ENCODE measurements around the gene C2orf72.

GRCh38 chr2:231008131-231008530, 29.2 kb upstream of the C2orf72 start:
- TF ChIP-seq POLR2A (IDR thresholded peaks at IDR 0.05; ENCODE audit: low read depth, low read length) (no peak), POLR2AphosphoS5 (IDR thresholded peaks at IDR 0.05; ENCODE audit: low read length) (no peak), EZH2 (IDR thresholded peaks at IDR 0.05; ENCODE audit: borderline replicate concordance, control insufficient read depth, low read depth, low read length) (no peak), YBX1 (IDR thresholded peaks at IDR 0.05) (no peak), IKZF1 (conservative IDR thresholded peaks at IDR 0.05) (no peak), SREBF1 (IDR thresholded peaks at IDR 0.05; ENCODE audit: low read length) (no peak), RAD21 (IDR thresholded peaks at IDR 0.05; ENCODE audit: insufficient read depth, low read depth, low read length) (no peak), IRF4 (IDR thresholded peaks at IDR 0.05; ENCODE audit: low read depth, low read length) (no peak), ESRRA (IDR thresholded peaks at IDR 0.05; ENCODE audit: low read length) (no peak), MEF2A (IDR thresholded peaks at IDR 0.05; ENCODE audit: insufficient read depth, low read depth, low read length) (no peak)
- TF ChIP-seq, protein P1, sequence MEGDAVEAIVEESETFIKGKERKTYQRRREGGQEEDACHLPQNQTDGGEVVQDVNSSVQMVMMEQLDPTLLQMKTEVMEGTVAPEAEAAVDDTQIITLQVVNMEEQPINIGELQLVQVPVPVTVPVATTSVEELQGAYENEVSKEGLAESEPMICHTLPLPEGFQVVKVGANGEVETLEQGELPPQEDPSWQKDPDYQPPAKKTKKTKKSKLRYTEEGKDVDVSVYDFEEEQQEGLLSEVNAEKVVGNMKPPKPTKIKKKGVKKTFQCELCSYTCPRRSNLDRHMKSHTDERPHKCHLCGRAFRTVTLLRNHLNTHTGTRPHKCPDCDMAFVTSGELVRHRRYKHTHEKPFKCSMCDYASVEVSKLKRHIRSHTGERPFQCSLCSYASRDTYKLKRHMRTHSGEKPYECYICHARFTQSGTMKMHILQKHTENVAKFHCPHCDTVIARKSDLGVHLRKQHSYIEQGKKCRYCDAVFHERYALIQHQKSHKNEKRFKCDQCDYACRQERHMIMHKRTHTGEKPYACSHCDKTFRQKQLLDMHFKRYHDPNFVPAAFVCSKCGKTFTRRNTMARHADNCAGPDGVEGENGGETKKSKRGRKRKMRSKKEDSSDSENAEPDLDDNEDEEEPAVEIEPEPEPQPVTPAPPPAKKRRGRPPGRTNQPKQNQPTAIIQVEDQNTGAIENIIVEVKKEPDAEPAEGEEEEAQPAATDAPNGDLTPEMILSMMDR (IDR thresholded peaks at IDR 0.05 in 2 of 3, conservative IDR thresholded peaks at IDR 0.05 in 1 of 3; ENCODE audit: control insufficient read depth in 2 of 3, extremely low read depth in 1 of 3, insufficient read depth in 1 of 3, low read depth in 3 of 3, low read length in 3 of 3), result no peak
- TF ChIP-seq, protein P2, sequence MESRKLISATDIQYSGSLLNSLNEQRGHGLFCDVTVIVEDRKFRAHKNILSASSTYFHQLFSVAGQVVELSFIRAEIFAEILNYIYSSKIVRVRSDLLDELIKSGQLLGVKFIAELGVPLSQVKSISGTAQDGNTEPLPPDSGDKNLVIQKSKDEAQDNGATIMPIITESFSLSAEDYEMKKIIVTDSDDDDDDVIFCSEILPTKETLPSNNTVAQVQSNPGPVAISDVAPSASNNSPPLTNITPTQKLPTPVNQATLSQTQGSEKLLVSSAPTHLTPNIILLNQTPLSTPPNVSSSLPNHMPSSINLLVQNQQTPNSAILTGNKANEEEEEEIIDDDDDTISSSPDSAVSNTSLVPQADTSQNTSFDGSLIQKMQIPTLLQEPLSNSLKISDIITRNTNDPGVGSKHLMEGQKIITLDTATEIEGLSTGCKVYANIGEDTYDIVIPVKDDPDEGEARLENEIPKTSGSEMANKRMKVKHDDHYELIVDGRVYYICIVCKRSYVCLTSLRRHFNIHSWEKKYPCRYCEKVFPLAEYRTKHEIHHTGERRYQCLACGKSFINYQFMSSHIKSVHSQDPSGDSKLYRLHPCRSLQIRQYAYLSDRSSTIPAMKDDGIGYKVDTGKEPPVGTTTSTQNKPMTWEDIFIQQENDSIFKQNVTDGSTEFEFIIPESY (IDR thresholded peaks at IDR 0.05), result no peak

Data from GM12878 (cell line).